Kidney (tissue), 14 donors: Measurements from ENCODE around the gene ACO2. TPM values are rescaled to one million over a fixed set of nuclear protein-coding genes. Genes with fewer than 3 reads are reported as not detected.

Experiments
- DNase-seq, 5 donors: peaks; one replicate each; pipeline ENCODE4 v3.0.0-alpha.2; 2013 to 2020
- FAIRE-seq: peaks from 2 replicates; lab custom pipeline; 2012; peaks lifted over from hg19 to GRCh38; lab: Jason Lieb, UNC
- H3K27ac ChIP-seq, 2 donors: one replicate each; pipeline ENCODE4 v1.7.0; 2013; ENCODE audit warnings: low read depth in 2 of 2, low read length in 2 of 2, inconsistent platforms in 1 of 2
- H3K27me3 ChIP-seq: one replicate; pipeline ENCODE4 v1.7.1; 2013; ENCODE audit warnings: low read length, inconsistent platforms; ENCODE audit not compliant: control insufficient read depth, insufficient read depth
- H3K36me3 ChIP-seq, 3 donors: one replicate each; pipeline versions ENCODE4 v1.7.0 to v1.7.1; 2013; ENCODE audit warnings: low read length in 3 of 3, control low read depth in 1 of 3, inconsistent platforms in 1 of 3; ENCODE audit not compliant: insufficient read depth in 3 of 3, control insufficient read depth in 2 of 3
- H3K4me1 ChIP-seq, 3 donors: one replicate each; pipeline versions ENCODE4 v1.7.0 to v1.7.1; 2013; ENCODE audit warnings: low read length in 3 of 3, inconsistent platforms in 1 of 3, low read depth in 1 of 3; ENCODE audit not compliant: control insufficient read depth in 2 of 3, insufficient read depth in 2 of 3
- H3K4me3 ChIP-seq, 3 donors: one replicate each; pipeline versions ENCODE4 v1.7.0 to v1.8.1; 2013; ENCODE audit warnings: low read length in 3 of 3, control low read depth in 1 of 3, inconsistent platforms in 1 of 3
- H3K9ac ChIP-seq, 3 donors: one replicate each; pipeline versions ENCODE4 v1.7.0 to v1.7.1; 2013; ENCODE audit warnings: low read length in 3 of 3, control low read depth in 1 of 3, inconsistent platforms in 1 of 3
- H3K9me3 ChIP-seq, 3 donors: one replicate each; pipeline versions ENCODE4 v1.7.0 to v1.7.1; 2013; ENCODE audit warnings: low read length in 3 of 3, control low read depth in 1 of 3, inconsistent platforms in 1 of 3; ENCODE audit not compliant: control insufficient read depth in 2 of 3, insufficient read depth in 1 of 3
- intact Hi-C: fragments of 100-400 bp; cut with DNase I; formaldehyde crosslinking; loops from one replicate; pipeline ENCODE4 v1.11.1; 2022
- polyA plus RNA-seq: library from polyadenylated mRNA; stranded (reverse); fragments of 350-450 nt; fragmentation: Illumina TruSeq; extraction: RNeasy Lipid Tissue Mini Kit (QIAGEN cat#74804); gene quantifications from one replicate; pipeline ENCODE4 v1.2.3, GENCODE V29; 2014; ENCODE audit warnings: low read depth, low replicate concordance; ENCODE audit not compliant: insufficient read depth
- total RNA-seq: library from RNA; stranded (reverse); fragmentation: NEBNext Ultra II Directional; extraction: Animal tissue kit (Norgen Biotek cat#: 25700); gene quantifications from one replicate; pipeline ENCODE4 v1.2.1, GENCODE V29; 2021
- TF ChIP-seq, protein P1 (sequence below): IDR thresholded peaks from 3 replicates; pipeline ENCODE4 v1.5.1; 2012; ENCODE audit warnings: mild to moderate bottlenecking, moderate library complexity, borderline replicate concordance; ENCODE audit not compliant: insufficient read depth; ENCODE audit errors: extremely low read depth
- donor health status: control.
- donor health status: control.
- donor health status: control.
- donor health status: control.
- donor health status: control.
- donor health status: DM: yes; HTN: yes; CAD: no.
- donor health status: Normal renal cell carcinoma (clear cell type).

ACO2 gene
- total and polyA plus RNA-seq, 2 donors from 2014 or later, result 119 to 262 TPM

DNA sequence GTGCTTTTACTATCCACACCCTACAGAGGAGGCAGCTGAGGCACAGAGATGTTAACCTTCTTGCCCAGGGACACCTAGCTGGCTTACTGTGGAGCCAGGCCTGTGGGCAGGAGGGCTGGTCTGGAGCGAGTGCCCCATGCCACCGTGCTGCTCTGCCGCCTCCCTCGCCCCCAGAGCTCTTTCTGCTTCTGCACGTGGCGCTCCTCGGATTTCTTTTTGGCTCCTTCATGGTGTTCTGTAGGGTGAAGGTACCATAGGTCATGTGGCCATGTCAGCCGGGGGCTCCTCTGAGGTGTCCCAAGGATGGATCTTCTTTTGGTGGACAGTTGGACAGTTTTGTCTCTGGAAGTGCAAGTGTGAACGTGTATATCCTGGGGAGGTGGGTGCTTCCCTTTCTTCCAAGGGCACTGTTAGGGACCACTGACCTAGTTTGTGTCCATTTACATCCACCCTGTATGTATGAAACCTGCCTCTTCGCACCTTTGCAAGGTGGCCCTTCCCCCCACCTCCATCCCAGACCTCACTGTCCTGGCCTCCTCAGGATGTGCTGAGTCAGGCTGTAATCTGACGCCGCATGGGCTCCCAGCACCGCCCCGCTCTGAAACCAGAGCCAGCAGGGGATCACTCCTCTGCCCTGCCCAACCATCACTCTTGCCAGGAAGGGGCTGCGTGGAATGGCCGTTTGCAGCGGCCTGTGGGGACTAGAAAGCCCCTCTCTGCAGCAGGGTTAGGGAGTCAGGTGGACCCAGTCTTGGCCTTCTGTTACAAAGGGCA, 43.7 kb downstream of the ACO2 start:
- TF ChIP-seq, protein P1, sequence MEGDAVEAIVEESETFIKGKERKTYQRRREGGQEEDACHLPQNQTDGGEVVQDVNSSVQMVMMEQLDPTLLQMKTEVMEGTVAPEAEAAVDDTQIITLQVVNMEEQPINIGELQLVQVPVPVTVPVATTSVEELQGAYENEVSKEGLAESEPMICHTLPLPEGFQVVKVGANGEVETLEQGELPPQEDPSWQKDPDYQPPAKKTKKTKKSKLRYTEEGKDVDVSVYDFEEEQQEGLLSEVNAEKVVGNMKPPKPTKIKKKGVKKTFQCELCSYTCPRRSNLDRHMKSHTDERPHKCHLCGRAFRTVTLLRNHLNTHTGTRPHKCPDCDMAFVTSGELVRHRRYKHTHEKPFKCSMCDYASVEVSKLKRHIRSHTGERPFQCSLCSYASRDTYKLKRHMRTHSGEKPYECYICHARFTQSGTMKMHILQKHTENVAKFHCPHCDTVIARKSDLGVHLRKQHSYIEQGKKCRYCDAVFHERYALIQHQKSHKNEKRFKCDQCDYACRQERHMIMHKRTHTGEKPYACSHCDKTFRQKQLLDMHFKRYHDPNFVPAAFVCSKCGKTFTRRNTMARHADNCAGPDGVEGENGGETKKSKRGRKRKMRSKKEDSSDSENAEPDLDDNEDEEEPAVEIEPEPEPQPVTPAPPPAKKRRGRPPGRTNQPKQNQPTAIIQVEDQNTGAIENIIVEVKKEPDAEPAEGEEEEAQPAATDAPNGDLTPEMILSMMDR, result no peak
- H3K9me3 ChIP-seq, result no peaks in the 10 kb centered on the region
- H3K4me1 ChIP-seq, result peaks cover 0 to 18% (median 4%) of the 10 kb centered on the region in 3 donors
- H3K36me3 ChIP-seq, result peaks cover 0 to 58% (median 45%) of the 10 kb centered on the region in 3 donors
- DNase-seq, result peak in 4 of 5 donors; percentile 88 to 91 (median 89)
- no peak overlapping the region for H3K9ac ChIP-seq
- no peak overlapping the region for H3K4me3 ChIP-seq
- intact Hi-C loops, result no loop called here
- no peaks in the 10 kb centered on the region for H3K27me3 ChIP-seq
- no peak for FAIRE-seq
- H3K27ac ChIP-seq, result no peak overlapping the region

DNA sequence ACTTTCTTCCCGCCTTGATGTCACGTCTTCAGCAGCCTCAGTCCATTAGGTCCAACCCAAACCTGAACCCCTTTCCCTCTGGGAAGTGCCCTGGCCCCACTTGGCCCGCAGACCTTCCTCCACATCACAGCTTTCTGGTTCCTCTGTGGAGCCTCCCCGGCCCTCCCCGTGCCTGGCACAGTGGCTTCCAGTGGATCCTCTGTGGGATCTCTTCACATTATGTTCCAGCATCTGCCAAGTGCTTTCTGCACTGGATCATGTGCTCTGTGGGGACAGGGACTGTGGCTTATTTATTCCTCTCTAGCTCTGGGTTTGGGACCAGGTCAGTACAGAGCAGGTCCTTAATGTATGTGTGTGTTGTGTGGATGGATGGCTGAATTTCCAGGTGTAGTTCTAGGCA, 44.5 kb downstream of the ACO2 start:
- Histone ChIP-seq H3K4me3 (no peak overlapping the region), H3K4me1 (peaks cover 0 to 20% (median 4%) of the 10 kb centered on the region in 3 donors), H3K27ac (no peak overlapping the region), H3K27me3 (no peaks in the 10 kb centered on the region), H3K9ac (no peak overlapping the region), H3K9me3 (no peaks in the 10 kb centered on the region), H3K36me3 (peaks cover 0 to 57% (median 42%) of the 10 kb centered on the region in 3 donors)
- TF ChIP-seq, protein P1, result no peak
- intact Hi-C loops, result no loop called here
- DNase-seq (no peak), FAIRE-seq (no peak)

GRCh38 chr22:41516462-41516861, 47.5 kb downstream of the ACO2 start:
- intact Hi-C loops, result loop anchor here (5.0 kb wide), 1 partner anchor 114 kb away; no protein-coding TSS in a partner anchor
- H3K36me3 ChIP-seq, result peaks cover 0 to 67% (median 48%) of the 10 kb centered on the region in 3 donors
- H3K9me3 ChIP-seq, result no peaks in the 10 kb centered on the region
- no peak overlapping the region for H3K4me3 ChIP-seq
- no peak overlapping the region for H3K27ac ChIP-seq
- DNase-seq (no peak), FAIRE-seq (no peak)
- no peak overlapping the region for H3K9ac ChIP-seq
- H3K4me1 ChIP-seq, result peaks cover 0 to 20% (median 4%) of the 10 kb centered on the region in 3 donors
- TF ChIP-seq, protein P1, result no peak
- H3K27me3 ChIP-seq, result no peaks in the 10 kb centered on the region
